DMS153 treated with DMSO at 0.1 percent for 48 hours (cell line): Measurements from ENCODE around the gene SLC15A3.

Experiments
- DNase-seq: peaks from one replicate; lab custom pipeline; 2025; ENCODE audit not compliant: unreplicated experiment; lab: John Stamatoyannopoulos, UW

SLC15A3 gene

GRCh38 chr11:60947700-60948099, 4.3 kb downstream of the SLC15A3 start:
- no peak for DNase-seq

- DNase-seq = no peak
Measured at GRCh38 chr11:60946601-60947264, 5.2 kb downstream of the SLC15A3 start.

- no peak for DNase-seq
Measured at GRCh38 chr11:60945295-60945667, 6.7 kb downstream of the SLC15A3 start.

- no peak for DNase-seq
Measured at GRCh38 chr11:60944490-60945294, 7.3 kb downstream of the SLC15A3 start.

- DNase-seq = peak; percentile 88
Measured at GRCh38 chr11:60942970-60943565, 8.9 kb downstream of the SLC15A3 start.

- DNase-seq = peak; percentile 19
Measured at GRCh38 chr11:60942219-60942618, 9.8 kb downstream of the SLC15A3 start.

- DNase-seq = no peak
Measured at GRCh38 chr11:60941371-60942119, 10.4 kb downstream of the SLC15A3 start.

- DNase-seq = no peak
Measured at GRCh38 chr11:60939855-60940254, 12.1 kb downstream of the SLC15A3 start.

- no peak for DNase-seq
Measured at GRCh38 chr11:60939301-60939700, 12.7 kb downstream of the SLC15A3 start.

- no peak for DNase-seq
Measured at GRCh38 chr11:60938500-60938899, 13.5 kb downstream of the SLC15A3 start.

GRCh38 chr11:60937811-60938210, 14.2 kb downstream of the SLC15A3 start:
- no peak for DNase-seq

- no peak for DNase-seq
Measured at GRCh38 chr11:60937144-60937527, 14.8 kb downstream of the SLC15A3 start.

- no peak for DNase-seq
Measured at GRCh38 chr11:60936467-60937143, 15.4 kb downstream of the SLC15A3 start.

GRCh38 chr11:60935676-60936442, 16.1 kb downstream of the SLC15A3 start:
- DNase-seq = no peak

- no peak for DNase-seq
Measured at GRCh38 chr11:60934790-60935605, 17.0 kb downstream of the SLC15A3 start.

GRCh38 chr11:60934124-60934789, 17.7 kb downstream of the SLC15A3 start:
- no peak for DNase-seq

GRCh38 chr11:60933416-60934123, 18.4 kb downstream of the SLC15A3 start:
- DNase-seq = no peak
